Central memory CD8-positive, alpha-beta T cell (primary cell): ENCODE results near the gene KRTAP5-4.
"Not testable (repeated sequence)": the region's sequence is repeated elsewhere in the genome, so short reads cannot be mapped to it uniquely, and the experiment has no call there.

Experiments used
- ATAC-seq: fragments of 150-1000 bp; cut with Tn5 transposase; replicated peaks from 2 replicates; pipeline ENCODE4 v1.10.0; 2022; ENCODE audit warnings: mild to moderate bottlenecking, moderate FRiP score, moderate number of reproducible peaks; ENCODE audit not compliant: poor library complexity, severe bottlenecking; ENCODE audit errors: extremely low read depth
- DNase-seq, 2 donors: peaks; one replicate each; pipeline ENCODE4 v3.0.0; 2021; ENCODE audit warnings: low spot score in 2 of 2
- H3K27ac Mint-ChIP-seq: one replicate; pipeline ENCODE4 v1.8.0; 2022; ENCODE audit warnings: low read depth, mild to moderate bottlenecking, moderate library complexity, mixed read lengths
- H3K27me3 Mint-ChIP-seq: one replicate; pipeline ENCODE4 v1.8.0; 2022; ENCODE audit warnings: mixed read lengths
- H3K36me3 Mint-ChIP-seq: one replicate; pipeline ENCODE4 v1.8.0; 2022; ENCODE audit warnings: mild to moderate bottlenecking, moderate library complexity, mixed read lengths; ENCODE audit not compliant: insufficient read depth
- H3K4me1 Mint-ChIP-seq: one replicate; pipeline ENCODE4 v1.8.0; 2022; ENCODE audit warnings: mixed read lengths
- H3K4me3 Mint-ChIP-seq: one replicate; pipeline ENCODE4 v1.8.0; 2022; ENCODE audit warnings: mild to moderate bottlenecking, moderate library complexity, mixed read lengths
- H3K9me3 Mint-ChIP-seq: one replicate; pipeline ENCODE4 v1.8.0; 2022; ENCODE audit warnings: mixed read lengths

Gene KRTAP5-4

GRCh38 chr11:1622086-1622485, at the start of gene KRTAP5-4:
Gene KRTAP5-4, minus strand, starts transcription at chr11:1622138. Its CDS starts 45 bp downstream, at chr11:1622093.
- Mint-ChIP-seq H3K4me1 (peaks cover 9% of the 10 kb centered on the region), H3K27me3 (peaks cover 26% of the 10 kb centered on the region), H3K27ac (no peak within 1 kb of the TSS), H3K36me3 (no peaks in the 10 kb centered on the region), H3K4me3 (no peak within 1 kb of the TSS), H3K9me3 (no peaks in the 10 kb centered on the region)
- no peak for DNase-seq
- ATAC-seq: no peak

GRCh38 chr11:1671658-1672057, 49.7 kb upstream of the KRTAP5-4 start:
- H3K27ac Mint-ChIP-seq: no peak overlapping the region
- no peak overlapping the region for H3K4me3 Mint-ChIP-seq
- DNase-seq (no peak), ATAC-seq (no peak)
- no peaks in the 10 kb centered on the region for H3K4me1 Mint-ChIP-seq
- peaks cover 2% of the 10 kb centered on the region for H3K36me3 Mint-ChIP-seq
- H3K9me3 Mint-ChIP-seq: no peaks in the 10 kb centered on the region
- peaks cover 59% of the 10 kb centered on the region for H3K27me3 Mint-ChIP-seq

- Mint-ChIP-seq H3K9me3 (no peaks in the 10 kb centered on the region), H3K36me3 (peaks cover 2% of the 10 kb centered on the region), H3K4me1 (no peaks in the 10 kb centered on the region), H3K27me3 (peaks cover 52% of the 10 kb centered on the region), H3K4me3 (no peak overlapping the region), H3K27ac (no peak overlapping the region)
- DNase-seq (no peak), ATAC-seq (no peak)
Observed at GRCh38 chr11:1670905-1671371, 49.0 kb upstream of the KRTAP5-4 start.

- not testable (repeated sequence) for H3K36me3 Mint-ChIP-seq, ATAC-seq, H3K4me1 Mint-ChIP-seq, H3K9me3 Mint-ChIP-seq, H3K4me3 Mint-ChIP-seq, DNase-seq, H3K27ac Mint-ChIP-seq
- H3K27me3 Mint-ChIP-seq: peaks cover 47% of the 10 kb centered on the region
Observed at GRCh38 chr11:1670457-1670856, 48.5 kb upstream of the KRTAP5-4 start.

- no peaks in the 10 kb centered on the region for H3K4me1 Mint-ChIP-seq
- H3K9me3 Mint-ChIP-seq: no peaks in the 10 kb centered on the region
- DNase-seq: no peak
- peaks cover 40% of the 10 kb centered on the region for H3K27me3 Mint-ChIP-seq
- H3K36me3 Mint-ChIP-seq: peaks cover 2% of the 10 kb centered on the region
- no peak for ATAC-seq
- H3K27ac Mint-ChIP-seq: no peak overlapping the region
- H3K4me3 Mint-ChIP-seq: no peak overlapping the region
Observed at GRCh38 chr11:1669546-1670218, 47.7 kb upstream of the KRTAP5-4 start.

- Mint-ChIP-seq H3K27me3 (peaks cover 33% of the 10 kb centered on the region), H3K27ac (no peak overlapping the region), H3K9me3 (no peaks in the 10 kb centered on the region), H3K4me1 (no peaks in the 10 kb centered on the region), H3K4me3 (no peak overlapping the region), H3K36me3 (peaks cover 2% of the 10 kb centered on the region)
- DNase-seq (no peak), ATAC-seq (no peak)
Observed at GRCh38 chr11:1668911-1669473, 47.1 kb upstream of the KRTAP5-4 start.

GRCh38 chr11:1667906-1668305, 46.0 kb upstream of the KRTAP5-4 start:
- Mint-ChIP-seq H3K36me3 (peaks cover 2% of the 10 kb centered on the region), H3K4me3 (no peak overlapping the region), H3K4me1 (no peaks in the 10 kb centered on the region), H3K27ac (no peak overlapping the region), H3K27me3 (peaks cover 22% of the 10 kb centered on the region), H3K9me3 (no peaks in the 10 kb centered on the region)
- ATAC-seq (no peak), DNase-seq (no peak)

GRCh38 chr11:1667121-1667850, 45.3 kb upstream of the KRTAP5-4 start:
- H3K27ac Mint-ChIP-seq: no peak overlapping the region
- H3K4me1 Mint-ChIP-seq: peaks cover 5% of the 10 kb centered on the region
- no peak overlapping the region for H3K4me3 Mint-ChIP-seq
- no peaks in the 10 kb centered on the region for H3K9me3 Mint-ChIP-seq
- peaks cover 2% of the 10 kb centered on the region for H3K36me3 Mint-ChIP-seq
- H3K27me3 Mint-ChIP-seq: peaks cover 22% of the 10 kb centered on the region
- no peak for DNase-seq
- no peak for ATAC-seq

GRCh38 chr11:1665313-1665712, 43.4 kb upstream of the KRTAP5-4 start:
- ATAC-seq (no peak), DNase-seq (no peak)
- Mint-ChIP-seq H3K27ac (no peak overlapping the region), H3K4me1 (peaks cover 10% of the 10 kb centered on the region), H3K27me3 (peaks cover 31% of the 10 kb centered on the region), H3K9me3 (no peaks in the 10 kb centered on the region), H3K4me3 (no peak overlapping the region), H3K36me3 (peaks cover 2% of the 10 kb centered on the region)

GRCh38 chr11:1662699-1663283, 40.9 kb upstream of the KRTAP5-4 start:
- H3K27me3 Mint-ChIP-seq: peaks cover 47% of the 10 kb centered on the region
- H3K36me3 Mint-ChIP-seq, H3K27ac Mint-ChIP-seq, H3K9me3 Mint-ChIP-seq, H3K4me3 Mint-ChIP-seq, ATAC-seq, DNase-seq: not testable (repeated sequence)
- peaks cover 23% of the 10 kb centered on the region for H3K4me1 Mint-ChIP-seq

- peaks cover 23% of the 10 kb centered on the region for H3K4me1 Mint-ChIP-seq
Observed at GRCh38 chr11:1661454-1662269, 39.7 kb upstream of the KRTAP5-4 start.

More at GRCh38 chr11:1661454-1662269, 39.7 kb upstream of the KRTAP5-4 start:
- not testable (repeated sequence) for ATAC-seq, H3K9me3 Mint-ChIP-seq, H3K36me3 Mint-ChIP-seq, H3K4me3 Mint-ChIP-seq, H3K27ac Mint-ChIP-seq, DNase-seq
- peaks cover 54% of the 10 kb centered on the region for H3K27me3 Mint-ChIP-seq
